Fibroblast of lung (primary cell): ENCODE results near the gene TMEM259. TPM values are rescaled to one million over a fixed set of nuclear protein-coding genes. Genes with fewer than 3 reads are reported as not detected.

ENCODE experiments used
- DNase-seq, 2 donors: peaks; one replicate each; pipeline versions ENCODE4 v3.0.0 to v3.0.0-alpha.2; 2010; ENCODE audit warnings: low read depth in 2 of 2
- H2AFZ ChIP-seq: 2 replicates; pipeline ENCODE4 v1.5.1; 2012; ENCODE audit warnings: low read length, control low read depth, inconsistent platforms
- H3K27ac ChIP-seq: 2 replicates; pipeline ENCODE4 v1.5.1; 2011; ENCODE audit warnings: low read length, control low read depth; ENCODE audit not compliant: insufficient read depth
- H3K27me3 ChIP-seq: 2 replicates; pipeline ENCODE4 v1.5.1; 2011; ENCODE audit warnings: mild to moderate bottlenecking, low read length; ENCODE audit not compliant: control insufficient read depth, insufficient read depth
- H3K36me3 ChIP-seq: 2 replicates; pipeline ENCODE4 v1.5.1; 2011; ENCODE audit warnings: low read length; ENCODE audit not compliant: control insufficient read depth, insufficient read depth
- H3K4me1 ChIP-seq: 2 replicates; pipeline ENCODE4 v1.5.1; 2011; ENCODE audit warnings: low read length; ENCODE audit not compliant: control insufficient read depth, insufficient read depth; ENCODE audit errors: extremely low read depth
- H3K4me2 ChIP-seq: 2 replicates; pipeline ENCODE4 v1.5.1; 2011; ENCODE audit warnings: low read length, control low read depth; ENCODE audit not compliant: insufficient read depth; ENCODE audit errors: extremely low read depth
- H3K4me3 ChIP-seq, 4 experiments: fragments of 200-600 bp in 1 of 4; sonication (generic) in 1 of 4; replicated peaks in 1 of 4; 2 replicates each; pipeline ENCODE4 v1.5.1; 2011 to 2016; ENCODE audit warnings: low read length in 4 of 4, low read depth in 3 of 4, mild to moderate bottlenecking in 3 of 4, control low read depth in 2 of 4, inconsistent platforms in 1 of 4, mixed read lengths in 1 of 4; ENCODE audit not compliant: insufficient read depth in 1 of 4; ENCODE audit errors: control extremely low read depth in 1 of 4
- H3K79me2 ChIP-seq: 2 replicates; pipeline ENCODE4 v1.5.1; 2012; ENCODE audit warnings: mild to moderate bottlenecking, low read length, inconsistent platforms; ENCODE audit not compliant: control insufficient read depth, insufficient read depth
- H3K9ac ChIP-seq: 2 replicates; pipeline ENCODE4 v1.5.1; 2011; ENCODE audit warnings: mild to moderate bottlenecking, low read length, control low read depth; ENCODE audit not compliant: insufficient read depth
- H3K9me3 ChIP-seq: 2 replicates; pipeline ENCODE4 v1.5.1; 2012; ENCODE audit warnings: low read depth, low read length; ENCODE audit not compliant: control insufficient read depth, insufficient read depth
- H4K20me1 ChIP-seq: 2 replicates; pipeline ENCODE4 v1.5.1; 2011; ENCODE audit warnings: low read length; ENCODE audit not compliant: control insufficient read depth, insufficient read depth; ENCODE audit errors: extremely low read depth
- EZH2 ChIP-seq: IDR thresholded peaks from 2 replicates; pipeline ENCODE4 v1.5.1; 2012; ENCODE audit warnings: low read length, control low read depth, mild to moderate bottlenecking; ENCODE audit errors: missing control alignments
- polyA plus RNA-seq, 2 donors: library from polyadenylated mRNA; depleted of rRNA in 1 of 2; stranded (reverse) in 1 of 2; unstranded in 1 of 2; fragments of >200 nt; gene quantifications; 2 replicates each; pipeline ENCODE4 v1.2.1, GENCODE V29; 2011 to 2012; ENCODE audit warnings: missing spikeins in 1 of 2
- total RNA-seq: library from RNA; depleted of rRNA; stranded (reverse); fragments of >200 nt; gene quantifications from 2 replicates; pipeline ENCODE4 v1.2.1, GENCODE V29; 2014
- TF ChIP-seq, protein P1 (sequence below), 2 donors: IDR thresholded peaks in 1 of 2; conservative IDR thresholded peaks in 1 of 2; 1 replicate in 1 of 2; 2 replicates in 1 of 2; pipeline ENCODE4 v1.5.1; 2011 to 2012; ENCODE audit warnings: low read length in 2 of 2, control low read depth in 1 of 2, inconsistent platforms in 1 of 2, low read depth in 1 of 2, mild to moderate bottlenecking in 1 of 2

The TMEM259 gene
- total and polyA plus RNA-seq, 2 donors (not counting 1 experiment from before 2014, with no cell fraction given): 57.8 to 67.1 TPM

DNA sequence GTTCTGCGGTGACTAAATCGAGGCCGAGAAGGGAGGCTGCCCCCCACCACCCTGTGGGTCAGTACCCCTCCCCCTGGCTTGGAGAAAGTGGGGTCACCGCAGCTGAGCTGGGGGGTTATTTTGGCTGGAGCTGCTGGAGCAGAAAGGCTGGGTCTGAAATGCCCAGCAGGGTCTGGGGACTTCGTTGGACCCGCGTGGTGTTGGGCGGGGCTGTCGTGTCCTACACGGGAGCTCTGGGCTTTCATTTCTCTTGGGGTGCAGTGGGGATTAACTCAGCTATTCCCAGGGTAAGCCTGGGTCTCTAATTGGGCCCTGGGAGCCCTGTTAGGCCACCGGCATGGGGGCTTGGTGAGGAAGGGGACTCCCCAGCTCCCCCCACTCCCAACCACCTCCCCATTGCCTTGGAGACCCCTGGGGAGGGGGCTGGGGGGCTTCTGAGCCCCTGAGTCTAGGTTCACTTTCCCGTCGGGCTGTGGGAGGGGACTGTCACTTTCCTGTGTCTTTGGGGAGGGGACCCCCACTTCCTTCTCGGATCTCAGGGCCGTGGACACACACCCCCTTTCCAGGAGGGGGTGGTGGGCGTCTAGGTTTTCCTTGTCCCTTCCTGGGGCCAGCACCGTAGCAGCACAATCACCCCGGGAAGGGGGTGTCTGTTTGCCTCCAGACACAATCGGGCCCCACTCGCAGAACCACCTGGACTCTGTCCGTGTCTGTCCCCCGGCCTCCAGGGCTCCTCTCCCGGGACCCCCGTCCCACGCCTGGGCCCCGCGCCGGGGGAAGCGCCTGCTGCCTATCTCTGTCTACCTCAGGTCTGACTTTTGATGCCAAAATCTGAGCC, 47.0 kb downstream of the TMEM259 start:
- TF ChIP-seq EZH2: no peak
- TF ChIP-seq, protein P1, sequence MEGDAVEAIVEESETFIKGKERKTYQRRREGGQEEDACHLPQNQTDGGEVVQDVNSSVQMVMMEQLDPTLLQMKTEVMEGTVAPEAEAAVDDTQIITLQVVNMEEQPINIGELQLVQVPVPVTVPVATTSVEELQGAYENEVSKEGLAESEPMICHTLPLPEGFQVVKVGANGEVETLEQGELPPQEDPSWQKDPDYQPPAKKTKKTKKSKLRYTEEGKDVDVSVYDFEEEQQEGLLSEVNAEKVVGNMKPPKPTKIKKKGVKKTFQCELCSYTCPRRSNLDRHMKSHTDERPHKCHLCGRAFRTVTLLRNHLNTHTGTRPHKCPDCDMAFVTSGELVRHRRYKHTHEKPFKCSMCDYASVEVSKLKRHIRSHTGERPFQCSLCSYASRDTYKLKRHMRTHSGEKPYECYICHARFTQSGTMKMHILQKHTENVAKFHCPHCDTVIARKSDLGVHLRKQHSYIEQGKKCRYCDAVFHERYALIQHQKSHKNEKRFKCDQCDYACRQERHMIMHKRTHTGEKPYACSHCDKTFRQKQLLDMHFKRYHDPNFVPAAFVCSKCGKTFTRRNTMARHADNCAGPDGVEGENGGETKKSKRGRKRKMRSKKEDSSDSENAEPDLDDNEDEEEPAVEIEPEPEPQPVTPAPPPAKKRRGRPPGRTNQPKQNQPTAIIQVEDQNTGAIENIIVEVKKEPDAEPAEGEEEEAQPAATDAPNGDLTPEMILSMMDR (conservative IDR thresholded peaks at IDR 0.05 in 1 of 2, IDR thresholded peaks at IDR 0.05 in 1 of 2; ENCODE audit: low read depth in 1 of 2, low read length in 2 of 2): no peak
- H3K9me3 ChIP-seq: peaks cover 2% of the 10 kb centered on the region
- H3K27ac ChIP-seq: no peak overlapping the region

DNA sequence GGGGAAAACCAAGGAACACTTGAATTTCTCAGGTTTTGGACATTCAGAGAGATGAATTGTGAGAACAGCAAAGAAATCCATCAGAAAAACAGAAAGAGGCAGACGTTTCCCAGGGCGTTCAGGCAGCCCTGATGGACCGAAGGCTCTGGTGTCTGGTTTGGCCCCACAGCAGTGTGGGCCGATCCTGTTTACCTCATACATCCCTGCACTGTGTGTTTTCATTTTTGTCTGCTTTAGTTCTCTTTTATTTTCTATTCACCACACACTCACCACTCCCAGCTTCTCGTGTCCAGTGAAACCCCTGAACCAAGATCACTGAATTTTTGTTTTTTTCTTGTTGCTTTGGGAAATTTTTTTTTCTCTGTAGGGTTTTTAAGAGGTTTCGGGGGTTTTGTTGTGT, 48.6 kb downstream of the TMEM259 start:
- TF ChIP-seq EZH2: no peak
- TF ChIP-seq, protein P1 (conservative IDR thresholded peaks at IDR 0.05 in 1 of 2, IDR thresholded peaks at IDR 0.05 in 1 of 2; ENCODE audit: low read depth in 1 of 2, low read length in 2 of 2): no peak

More for the DNA sequence above, 47.0 kb downstream of the TMEM259 start:
- Histone ChIP-seq H3K9ac (no peak overlapping the region), H3K4me1 (no peaks in the 10 kb centered on the region), H2AFZ (no peak overlapping the region), H3K79me2 (no peaks in the 10 kb centered on the region), H3K36me3 (peaks cover 7% of the 10 kb centered on the region), H3K4me2 (no peak overlapping the region), H4K20me1 (no peaks in the 10 kb centered on the region), H3K27me3 (no peaks in the 10 kb centered on the region), H3K4me3 (no peak overlapping the region)
- no peak for DNase-seq

DNA sequence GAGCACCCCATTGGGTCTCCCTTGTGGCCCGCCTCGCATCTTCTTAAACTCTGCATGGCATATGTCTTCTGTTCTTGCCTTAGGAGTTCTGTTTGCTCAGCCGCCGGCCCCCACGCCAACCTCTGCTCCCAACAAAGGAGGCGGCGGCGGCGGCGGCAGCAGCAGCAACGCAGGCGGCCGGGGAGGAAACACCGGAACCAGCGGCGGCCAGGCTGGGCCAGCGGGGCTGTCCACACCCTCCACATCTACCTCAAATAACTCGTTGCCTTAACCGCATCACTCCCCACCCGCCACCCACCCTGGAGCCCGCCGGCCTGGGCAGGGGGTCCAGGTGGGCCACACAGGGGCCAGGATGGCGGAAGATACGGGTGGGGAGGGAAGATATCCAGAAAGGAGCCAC, 49.1 kb downstream of the TMEM259 start:
- no peaks in the 10 kb centered on the region for H3K4me1 ChIP-seq
- H3K4me2 ChIP-seq: no peak overlapping the region
- no peak overlapping the region for H3K9ac ChIP-seq
- no peaks in the 10 kb centered on the region for H3K27me3 ChIP-seq
- H3K36me3 ChIP-seq: peaks cover 10% of the 10 kb centered on the region
- DNase-seq: no peak
- no peaks in the 10 kb centered on the region for H3K79me2 ChIP-seq
- no peak for TF ChIP-seq EZH2
- TF ChIP-seq, protein P1 (conservative IDR thresholded peaks at IDR 0.05 in 1 of 2, IDR thresholded peaks at IDR 0.05 in 1 of 2; ENCODE audit: low read depth in 1 of 2, low read length in 2 of 2): no peak
- peaks cover 2% of the 10 kb centered on the region for H3K9me3 ChIP-seq
- no peak overlapping the region for H2AFZ ChIP-seq
- H4K20me1 ChIP-seq: no peaks in the 10 kb centered on the region
- H3K4me3 ChIP-seq: no peak overlapping the region
- H3K27ac ChIP-seq: no peak overlapping the region

More for the DNA sequence above, 48.6 kb downstream of the TMEM259 start:
- H3K9me3 ChIP-seq: peaks cover 2% of the 10 kb centered on the region
- H3K27ac ChIP-seq: no peak overlapping the region
- H3K79me2 ChIP-seq: no peaks in the 10 kb centered on the region
- H3K27me3 ChIP-seq: no peaks in the 10 kb centered on the region
- H4K20me1 ChIP-seq: no peaks in the 10 kb centered on the region
- H3K36me3 ChIP-seq: peaks cover 10% of the 10 kb centered on the region
- H3K4me3 ChIP-seq: no peak overlapping the region
- H3K9ac ChIP-seq: no peak overlapping the region
- no peaks in the 10 kb centered on the region for H3K4me1 ChIP-seq
- H2AFZ ChIP-seq: no peak overlapping the region
- no peak for DNase-seq
- H3K4me2 ChIP-seq: no peak overlapping the region
